Loucy (cell line): Measurements from ENCODE around the gene EXOSC3.

Source experiments
- H2AFZ ChIP-seq: fragments of 200-600 bp; sonication (generic); 2 replicates; pipeline ENCODE4 v1.6.0; 2016; ENCODE audit warnings: antibody characterized with exemption, mild to moderate bottlenecking, low read length, moderate library complexity
- H3F3A ChIP-seq: fragments of 200-600 bp; 2 replicates; pipeline ENCODE4 v1.6.0; 2016; ENCODE audit warnings: antibody characterized with exemption, low read depth, mild to moderate bottlenecking
- H3K27me3 ChIP-seq: fragments of 200-600 bp; sonication (generic); 2 replicates; pipeline ENCODE4 v1.6.1; 2014; ENCODE audit warnings: low read length, mild to moderate bottlenecking; ENCODE audit not compliant: insufficient read depth, poor library complexity, severe bottlenecking
- H3K36me3 ChIP-seq: fragments of 200-600 bp; sonication (generic); 2 replicates; pipeline ENCODE4 v1.6.1; 2016; ENCODE audit warnings: low read length; ENCODE audit not compliant: insufficient read depth
- H3K4me1 ChIP-seq: fragments of 200-600 bp; sonication (generic); 2 replicates; pipeline ENCODE4 v1.5.1; 2014; ENCODE audit warnings: low read length, mild to moderate bottlenecking; ENCODE audit not compliant: insufficient read depth, poor library complexity, severe bottlenecking
- H3K4me2 ChIP-seq: fragments of 200-600 bp; sonication (generic); 2 replicates; pipeline ENCODE4 v1.6.0; 2014; ENCODE audit warnings: antibody characterized with exemption, low read length, low read depth, mild to moderate bottlenecking; ENCODE audit not compliant: poor library complexity, severe bottlenecking
- H3K4me3 ChIP-seq: fragments of 200-600 bp; sonication (generic); 2 replicates; pipeline ENCODE4 v1.5.1; 2014; ENCODE audit warnings: low read length, mild to moderate bottlenecking, mixed read lengths; ENCODE audit not compliant: poor library complexity, severe bottlenecking
- H3K79me2 ChIP-seq: fragments of 200-600 bp; sonication (generic); 2 replicates; pipeline ENCODE4 v1.6.1; 2014; ENCODE audit warnings: low read length; ENCODE audit not compliant: insufficient read depth
- H3K9ac ChIP-seq: fragments of 200-600 bp; sonication (generic); 2 replicates; pipeline ENCODE4 v1.6.0; 2014; ENCODE audit warnings: mild to moderate bottlenecking, low read depth, low read length, moderate library complexity; ENCODE audit not compliant: poor library complexity, severe bottlenecking
- H3K9me2 ChIP-seq: fragments of 200-600 bp; sonication (generic); replicated peaks from 2 replicates; pipeline ENCODE4 v1.6.1; 2016; ENCODE audit warnings: low read depth, low read length, mixed read lengths
- H3K9me3 ChIP-seq: fragments of 200-600 bp; sonication (generic); 2 replicates; pipeline ENCODE4 v1.6.1; 2014; ENCODE audit warnings: mild to moderate bottlenecking, antibody characterized with exemption, low read length, low read depth; ENCODE audit not compliant: insufficient read depth
- H4K20me1 ChIP-seq: fragments of 200-600 bp; sonication (generic); 2 replicates; pipeline ENCODE4 v1.6.0; 2014; ENCODE audit warnings: antibody characterized with exemption, low read length, mild to moderate bottlenecking; ENCODE audit not compliant: insufficient read depth, poor library complexity, severe bottlenecking
- CTCF ChIP-seq: fragments of 200-600 bp; sonication (generic); conservative IDR thresholded peaks from 2 replicates; pipeline ENCODE4 v1.5.1; 2014; ENCODE audit warnings: mild to moderate bottlenecking, antibody characterized with exemption, low read length
- EZH2phosphoT487 ChIP-seq: fragments of 200-600 bp; IDR thresholded peaks from 2 replicates; pipeline ENCODE4 v1.6.1; 2018; ENCODE audit warnings: antibody characterized with exemption, mild to moderate bottlenecking, moderate library complexity, borderline replicate concordance

The EXOSC3 gene

GRCh38 chr9:37751186-37751585, 33.7 kb downstream of the EXOSC3 start:
- H3K9me3 ChIP-seq = no peaks in the 10 kb centered on the region
- no peaks in the 10 kb centered on the region for H3K27me3 ChIP-seq
- TF ChIP-seq EZH2phosphoT487 = no peak
- TF ChIP-seq CTCF = no peak
- H3F3A ChIP-seq = no peaks in the 10 kb centered on the region
- no peak overlapping the region for H3K9ac ChIP-seq
- no peaks in the 10 kb centered on the region for H3K9me2 ChIP-seq
- H2AFZ ChIP-seq = no peak overlapping the region
- no peak overlapping the region for H3K4me2 ChIP-seq
- no peak overlapping the region for H3K4me3 ChIP-seq
- peaks cover 5% of the 10 kb centered on the region for H4K20me1 ChIP-seq
- H3K79me2 ChIP-seq = peaks cover 11% of the 10 kb centered on the region
- H3K36me3 ChIP-seq = no peaks in the 10 kb centered on the region
- peaks cover 11% of the 10 kb centered on the region for H3K4me1 ChIP-seq

- Histone ChIP-seq H3K4me2 (no peak overlapping the region), H3K79me2 (peaks cover 4% of the 10 kb centered on the region), H3K4me1 (no peaks in the 10 kb centered on the region), H4K20me1 (peaks cover 2% of the 10 kb centered on the region), H3K9me3 (no peaks in the 10 kb centered on the region), H3K9me2 (no peaks in the 10 kb centered on the region), H3K9ac (no peak overlapping the region), H2AFZ (0 out of 2 replicates have a peak overlapping the region, but pooled peaks have one; percentile 30), H3K4me3 (no peak overlapping the region), H3F3A (no peaks in the 10 kb centered on the region), H3K36me3 (no peaks in the 10 kb centered on the region), H3K27me3 (no peaks in the 10 kb centered on the region)
- no peak for TF ChIP-seq EZH2phosphoT487
- no peak for TF ChIP-seq CTCF
Observed at GRCh38 chr9:37749129-37749528, 35.7 kb downstream of the EXOSC3 start.

- Histone ChIP-seq H3K4me2 (no peak overlapping the region), H3F3A (no peaks in the 10 kb centered on the region), H2AFZ (peak overlapping the region; percentile 63), H3K9me3 (no peaks in the 10 kb centered on the region), H3K27me3 (no peaks in the 10 kb centered on the region), H3K4me3 (no peak overlapping the region), H4K20me1 (no peaks in the 10 kb centered on the region), H3K9me2 (no peaks in the 10 kb centered on the region), H3K4me1 (no peaks in the 10 kb centered on the region), H3K36me3 (no peaks in the 10 kb centered on the region), H3K9ac (no peak overlapping the region), H3K79me2 (no peaks in the 10 kb centered on the region)
- TF ChIP-seq EZH2phosphoT487 (no peak), CTCF (peak; percentile 97)
Observed at GRCh38 chr9:37747271-37747753, 37.6 kb downstream of the EXOSC3 start.
